ENCODE measurements around the gene ANXA4.
A peak's percentile ranks its signal among the peaks of the same experiment; 100 is the strongest.
"Not testable (repeated sequence)": the region's sequence is repeated elsewhere in the genome, so short reads cannot be mapped to it uniquely, and the experiment has no call there.

The ANXA4 gene

GRCh38 chr2:69721022-69721421 is 20.9 kb upstream of the ANXA4 start:
- no peak for DNase-seq

- DNase-seq, result no peak
Observed at GRCh38 chr2:69723791-69724190, 18.1 kb upstream of the ANXA4 start.

DNA sequence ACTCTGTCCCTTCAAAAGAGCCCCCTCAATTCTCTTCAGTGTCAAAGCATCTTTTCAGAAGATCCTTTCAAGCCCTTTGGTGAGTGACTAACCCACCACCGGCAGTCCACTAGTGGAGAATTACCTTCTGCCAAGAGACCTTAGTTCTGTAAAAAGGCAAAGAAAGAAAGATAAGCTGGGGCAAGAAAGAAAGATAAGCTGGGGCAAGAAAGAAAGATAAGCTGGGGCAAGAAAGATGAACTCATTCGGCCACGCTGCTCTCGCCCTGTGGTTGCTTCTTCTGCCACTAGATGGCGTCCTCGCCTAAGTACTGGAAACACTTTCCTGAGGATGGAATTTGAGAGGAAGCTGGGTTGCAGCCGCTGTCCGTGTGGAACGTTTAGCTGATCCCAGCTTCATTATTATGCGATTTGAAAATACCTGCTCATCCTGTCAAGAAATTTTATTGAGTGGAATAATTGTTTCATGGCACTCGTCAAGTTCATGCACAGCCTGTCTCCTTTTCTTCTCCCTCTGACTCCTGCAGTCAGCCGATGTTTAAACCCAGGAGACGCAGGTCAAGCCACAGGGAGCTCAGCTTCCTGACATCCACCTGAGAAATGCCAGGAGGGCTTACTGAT is 17.3 kb upstream of the ANXA4 start:
- peak; percentile 92 to 95 for DNase-seq

DNA sequence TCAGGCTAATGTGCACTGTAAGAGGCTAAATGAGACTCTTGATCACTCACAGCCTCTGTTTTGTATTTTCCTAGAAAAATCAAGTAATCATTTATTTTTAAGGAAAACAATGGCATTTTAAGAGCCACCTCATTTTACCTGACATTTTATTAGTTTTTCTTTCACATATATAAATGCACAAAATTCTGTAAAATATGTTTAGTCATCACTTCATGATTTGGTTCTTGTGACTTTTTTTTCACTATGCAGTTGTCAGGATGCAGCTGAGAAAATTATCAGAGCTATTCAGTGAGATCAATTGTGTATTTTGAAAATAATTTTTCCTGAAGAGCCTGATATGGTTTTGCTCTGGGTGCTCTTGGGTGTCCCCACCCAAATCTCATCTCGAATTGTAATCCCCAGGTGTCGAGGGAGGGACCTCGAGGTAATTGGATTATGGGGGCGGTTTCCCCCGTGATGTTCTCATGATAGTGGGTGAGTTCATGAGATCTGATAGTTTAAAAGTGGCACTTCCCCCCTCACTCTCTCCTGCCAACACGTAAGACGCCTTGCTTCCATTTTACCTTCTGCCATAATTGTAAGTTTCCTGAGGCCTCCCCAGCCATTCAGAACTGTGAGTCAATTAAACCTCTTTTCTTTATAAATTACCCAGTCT is 16.1 kb upstream of the ANXA4 start:
- no peak for DNase-seq

DNA sequence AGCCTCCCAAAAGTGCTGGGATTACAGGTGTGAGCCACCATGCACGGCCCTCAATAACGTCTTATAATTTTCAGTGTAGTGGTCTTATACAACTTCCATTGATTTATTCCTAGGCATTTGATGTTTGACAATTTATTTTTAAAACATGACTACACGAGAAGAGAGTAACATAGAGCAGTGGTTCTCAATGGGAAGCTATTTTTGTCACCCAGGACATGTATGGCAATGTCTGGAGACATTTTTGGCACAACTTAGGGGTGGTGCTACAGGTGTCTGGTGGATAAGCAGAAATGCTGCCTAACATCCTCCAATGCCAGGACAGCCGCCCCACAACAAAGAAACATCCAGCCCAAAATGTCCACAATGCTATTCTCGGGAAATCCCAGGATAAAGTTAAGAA is 12.7 kb upstream of the ANXA4 start:
- no peak for DNase-seq

DNA sequence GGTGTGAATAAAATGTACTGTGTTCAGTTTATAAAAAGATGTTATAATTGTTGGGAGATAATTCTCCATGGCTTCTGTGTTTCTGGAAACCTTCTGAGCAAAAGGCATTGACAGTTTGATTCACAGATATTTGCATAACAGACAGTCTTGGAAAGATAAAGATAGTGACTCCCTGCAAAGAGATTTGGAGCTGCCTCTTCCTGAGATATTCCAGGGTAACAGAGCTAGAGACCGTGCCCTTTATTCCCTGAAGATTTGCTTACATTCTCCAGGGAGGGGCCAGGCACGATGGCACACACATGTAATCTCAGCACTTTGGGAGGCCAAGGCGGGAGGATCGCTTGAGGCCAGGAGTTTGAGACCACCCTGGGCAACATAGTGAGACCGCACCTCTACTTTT is 12.2 kb upstream of the ANXA4 start:
- no peak for DNase-seq

DNA sequence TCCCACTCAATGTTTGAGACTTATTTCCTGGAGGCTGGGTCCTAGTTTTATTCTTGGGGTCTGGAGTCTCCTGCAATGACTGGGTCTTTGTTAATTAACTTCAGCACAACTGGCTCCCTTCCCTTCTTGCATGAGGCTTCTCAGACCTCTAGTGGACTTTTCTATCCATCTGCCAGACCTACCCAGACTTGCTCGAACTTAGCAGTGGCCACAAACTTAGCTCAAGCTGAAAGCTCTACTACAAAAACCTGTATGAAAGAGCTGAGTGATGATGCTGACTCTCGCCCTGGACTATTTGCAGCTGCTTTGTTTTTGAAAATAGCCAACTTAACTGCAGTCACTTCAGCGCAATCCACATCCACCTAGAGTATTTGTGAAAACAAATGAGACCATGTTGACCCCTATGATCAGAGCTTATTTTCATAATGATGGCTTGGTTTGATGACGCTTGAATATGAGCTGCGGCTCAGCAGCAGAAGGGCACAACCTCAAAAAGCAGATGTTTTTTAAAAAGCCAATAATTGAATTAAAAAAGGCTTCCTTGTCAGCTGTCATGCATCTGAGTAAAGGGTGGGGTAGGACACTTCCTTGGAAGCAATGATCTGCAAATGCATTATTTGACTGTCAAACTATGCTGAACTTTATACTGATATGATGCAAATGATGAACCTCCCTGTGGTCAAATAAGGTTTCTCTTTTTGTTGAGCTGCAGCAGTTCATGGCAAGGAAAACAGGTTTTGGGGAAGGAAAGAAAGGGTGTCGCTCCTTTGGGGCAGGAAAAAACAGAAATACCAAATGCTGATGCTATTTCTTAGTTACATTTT is 10.6 kb upstream of the ANXA4 start:
- DNase-seq, result no peak

GRCh38 chr2:69733342-69734034 is 8.4 kb upstream of the ANXA4 start:
- no peak for DNase-seq

DNA sequence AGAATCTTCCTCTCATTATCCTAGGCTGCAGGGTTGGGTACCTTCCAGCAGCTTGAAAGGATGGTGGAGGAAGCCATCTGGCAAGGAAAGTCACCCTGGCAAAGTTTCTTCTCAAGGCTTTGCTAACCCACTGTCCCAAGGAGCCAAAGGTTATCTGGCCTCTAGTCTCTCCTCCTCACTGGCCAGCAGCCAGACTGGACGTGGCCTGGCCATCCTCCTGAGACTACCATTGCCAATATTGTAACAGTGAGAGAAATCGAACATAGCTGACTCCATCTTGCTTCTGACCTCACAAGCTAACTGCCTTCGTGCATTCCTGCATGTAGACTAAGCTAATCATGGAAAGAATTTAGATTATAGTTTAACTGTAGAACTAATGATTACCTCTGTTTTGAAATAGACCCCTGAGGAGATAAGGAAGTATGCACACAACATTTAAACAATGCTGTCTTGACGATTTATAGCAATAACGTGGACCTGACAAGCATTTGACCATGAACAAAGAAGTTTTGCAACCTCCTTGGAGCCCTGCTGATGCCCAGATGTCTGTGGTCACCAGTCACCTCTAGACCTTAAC is 7.8 kb upstream of the ANXA4 start:
- no peak for DNase-seq

- DNase-seq, result no peak
Observed at GRCh38 chr2:69734854-69735544, 6.9 kb upstream of the ANXA4 start.

- DNase-seq, result no peak
Observed at GRCh38 chr2:69735686-69736085, 6.2 kb upstream of the ANXA4 start.

- not testable (repeated sequence) for DNase-seq
Observed at GRCh38 chr2:69738149-69738548, 3.8 kb upstream of the ANXA4 start.

- no peak for DNase-seq
Observed at GRCh38 chr2:69740502-69740951, 1.4 kb upstream of the ANXA4 start.

DNA sequence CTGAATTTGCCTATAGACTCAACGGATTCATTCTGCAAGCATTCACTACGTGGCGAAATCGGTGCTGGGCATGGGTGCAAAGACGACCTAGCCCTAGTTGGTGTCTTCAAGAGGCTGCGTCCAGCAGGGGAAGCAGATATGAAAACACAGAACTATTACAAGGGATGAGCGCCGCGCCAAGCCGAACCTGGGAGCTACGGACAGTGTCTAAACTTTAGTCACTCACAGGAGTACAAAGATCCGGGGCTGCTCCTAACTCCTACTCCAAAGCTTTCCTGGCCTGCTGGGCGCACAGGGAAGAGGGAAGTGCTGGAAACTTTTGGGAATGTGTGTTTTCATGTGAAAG is 732 bp upstream of the ANXA4 start:
- peak; percentile 28 to 52 for DNase-seq

GRCh38 chr2:69742322-69742952 is 503 bp downstream of the ANXA4 start:
- DNase-seq, result peak in 1 of 2 experiments; percentile 5

- DNase-seq, result no peak
Observed at GRCh38 chr2:69743847-69744264, 1.9 kb downstream of the ANXA4 start.

- DNase-seq, result no peak
Observed at GRCh38 chr2:69744456-69744855, 2.5 kb downstream of the ANXA4 start.

GRCh38 chr2:69745035-69745434 is 3.1 kb downstream of the ANXA4 start:
- no peak for DNase-seq

GRCh38 chr2:69750246-69750645 is 8.3 kb downstream of the ANXA4 start:
- DNase-seq, result no peak

DNA sequence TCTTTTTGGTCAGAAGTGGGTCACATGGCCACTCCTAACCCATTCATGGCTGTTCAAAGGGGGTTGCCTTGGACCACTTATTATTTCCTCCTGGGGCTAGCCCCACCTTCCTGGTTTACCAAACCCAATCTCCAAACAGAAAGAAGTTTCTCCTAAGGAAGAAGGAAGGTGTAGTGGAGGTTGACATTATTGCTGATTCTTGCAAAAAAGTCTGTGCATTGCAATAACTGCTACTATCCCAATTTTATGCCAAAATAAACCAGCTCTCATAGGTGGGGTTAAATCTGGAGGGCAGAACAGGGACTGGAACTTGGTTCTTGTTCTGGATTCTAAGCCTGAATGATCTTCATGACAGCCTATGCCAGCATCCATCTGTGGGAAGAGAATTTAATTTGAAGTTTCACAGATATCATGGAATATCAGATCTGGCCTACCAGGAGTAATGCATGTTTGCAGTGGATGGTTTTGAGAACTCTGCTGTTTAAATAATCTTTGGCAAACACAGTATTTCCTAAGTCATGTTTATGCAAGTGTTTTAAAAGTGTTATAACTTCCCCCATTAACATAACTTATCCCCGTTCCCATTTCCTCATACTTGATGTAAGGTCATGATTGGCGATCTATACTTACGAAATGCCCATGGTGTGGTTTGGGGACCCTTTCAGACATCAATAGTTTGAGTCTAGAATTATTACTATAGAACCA is 11.9 kb downstream of the ANXA4 start:
- no peak for DNase-seq

DNA sequence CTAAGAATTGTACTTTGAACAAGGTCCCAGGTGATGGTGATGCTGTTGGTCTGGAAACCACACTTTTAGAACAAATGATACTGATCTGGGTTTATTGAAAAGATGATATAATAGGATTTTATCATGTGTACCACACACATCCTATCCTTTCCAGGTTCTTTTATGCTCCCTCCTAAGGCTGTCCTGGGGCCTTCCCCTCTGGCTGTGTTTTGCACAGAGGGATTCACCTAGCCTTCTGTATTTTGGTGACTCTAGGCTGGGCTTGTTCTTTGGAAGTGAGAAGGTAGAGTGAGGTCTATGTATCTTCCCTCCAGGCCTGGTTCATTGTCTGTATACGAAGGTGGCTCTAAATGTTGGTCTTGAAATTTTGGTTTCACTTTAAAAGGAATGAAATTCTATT is 12.7 kb downstream of the ANXA4 start:
- DNase-seq, result no peak

All from activated CD4-positive, alpha-beta T cell treated with anti-CD3 and anti-CD28 coated beads, Interleukin-2, amount 50 U/mL, for 48 hours (primary cell).